Central memory CD8-positive, alpha-beta T cell (primary cell): ENCODE data around the gene DYNC1H1.

ENCODE experiments used
- ATAC-seq: fragments of 150-1000 bp; cut with Tn5 transposase; replicated peaks from 2 replicates; pipeline ENCODE4 v1.10.0; 2022; ENCODE audit warnings: mild to moderate bottlenecking, moderate FRiP score, moderate number of reproducible peaks; ENCODE audit not compliant: poor library complexity, severe bottlenecking; ENCODE audit errors: extremely low read depth
- DNase-seq, 2 donors: peaks; one replicate each; pipeline ENCODE4 v3.0.0; 2021; ENCODE audit warnings: low spot score in 2 of 2
- H3K27ac Mint-ChIP-seq: one replicate; pipeline ENCODE4 v1.8.0; 2022; ENCODE audit warnings: low read depth, mild to moderate bottlenecking, moderate library complexity, mixed read lengths
- H3K27me3 Mint-ChIP-seq: one replicate; pipeline ENCODE4 v1.8.0; 2022; ENCODE audit warnings: mixed read lengths
- H3K36me3 Mint-ChIP-seq: one replicate; pipeline ENCODE4 v1.8.0; 2022; ENCODE audit warnings: mild to moderate bottlenecking, moderate library complexity, mixed read lengths; ENCODE audit not compliant: insufficient read depth
- H3K4me1 Mint-ChIP-seq: one replicate; pipeline ENCODE4 v1.8.0; 2022; ENCODE audit warnings: mixed read lengths
- H3K4me3 Mint-ChIP-seq: one replicate; pipeline ENCODE4 v1.8.0; 2022; ENCODE audit warnings: mild to moderate bottlenecking, moderate library complexity, mixed read lengths
- H3K9me3 Mint-ChIP-seq: one replicate; pipeline ENCODE4 v1.8.0; 2022; ENCODE audit warnings: mixed read lengths

DYNC1H1 gene

GRCh38 chr14:102018251-102018650 is 53.9 kb downstream of the DYNC1H1 start:
- H3K4me3 Mint-ChIP-seq = no peak overlapping the region
- no peak for DNase-seq
- peaks cover 89% of the 10 kb centered on the region for H3K36me3 Mint-ChIP-seq
- no peak for ATAC-seq
- H3K27ac Mint-ChIP-seq = peak overlapping the region; percentile 29
- H3K27me3 Mint-ChIP-seq = no peaks in the 10 kb centered on the region
- H3K9me3 Mint-ChIP-seq = no peaks in the 10 kb centered on the region
- peaks cover 2% of the 10 kb centered on the region for H3K4me1 Mint-ChIP-seq

DNA sequence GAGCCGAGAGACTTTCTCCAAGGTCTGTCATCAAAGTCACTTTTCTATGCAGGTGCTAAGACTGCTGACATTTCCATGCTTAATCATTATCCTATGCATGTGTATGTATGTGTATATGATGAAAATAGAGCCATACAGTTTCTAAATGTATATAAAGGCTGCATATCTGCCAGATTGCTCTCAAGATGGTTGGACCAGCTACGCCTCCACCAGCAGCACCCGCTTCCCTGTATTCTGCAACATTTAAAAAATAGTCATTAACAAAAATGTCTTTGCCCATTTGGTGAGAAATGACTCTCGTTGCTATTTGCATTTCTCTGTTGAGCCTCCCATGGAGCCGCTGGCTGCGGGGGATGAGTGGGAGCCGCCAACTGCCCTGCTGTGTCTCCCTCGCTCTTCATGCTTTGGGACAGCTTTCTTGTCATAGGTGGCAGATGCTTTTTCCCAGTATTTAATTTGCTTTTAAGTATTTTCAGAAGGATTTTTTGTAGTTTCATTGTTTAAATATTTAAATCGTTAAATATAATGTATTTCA is 54.7 kb downstream of the DYNC1H1 start:
- Mint-ChIP-seq H3K9me3 (no peaks in the 10 kb centered on the region), H3K27me3 (no peaks in the 10 kb centered on the region), H3K27ac (peak overlapping the region; percentile 29)

DNA sequence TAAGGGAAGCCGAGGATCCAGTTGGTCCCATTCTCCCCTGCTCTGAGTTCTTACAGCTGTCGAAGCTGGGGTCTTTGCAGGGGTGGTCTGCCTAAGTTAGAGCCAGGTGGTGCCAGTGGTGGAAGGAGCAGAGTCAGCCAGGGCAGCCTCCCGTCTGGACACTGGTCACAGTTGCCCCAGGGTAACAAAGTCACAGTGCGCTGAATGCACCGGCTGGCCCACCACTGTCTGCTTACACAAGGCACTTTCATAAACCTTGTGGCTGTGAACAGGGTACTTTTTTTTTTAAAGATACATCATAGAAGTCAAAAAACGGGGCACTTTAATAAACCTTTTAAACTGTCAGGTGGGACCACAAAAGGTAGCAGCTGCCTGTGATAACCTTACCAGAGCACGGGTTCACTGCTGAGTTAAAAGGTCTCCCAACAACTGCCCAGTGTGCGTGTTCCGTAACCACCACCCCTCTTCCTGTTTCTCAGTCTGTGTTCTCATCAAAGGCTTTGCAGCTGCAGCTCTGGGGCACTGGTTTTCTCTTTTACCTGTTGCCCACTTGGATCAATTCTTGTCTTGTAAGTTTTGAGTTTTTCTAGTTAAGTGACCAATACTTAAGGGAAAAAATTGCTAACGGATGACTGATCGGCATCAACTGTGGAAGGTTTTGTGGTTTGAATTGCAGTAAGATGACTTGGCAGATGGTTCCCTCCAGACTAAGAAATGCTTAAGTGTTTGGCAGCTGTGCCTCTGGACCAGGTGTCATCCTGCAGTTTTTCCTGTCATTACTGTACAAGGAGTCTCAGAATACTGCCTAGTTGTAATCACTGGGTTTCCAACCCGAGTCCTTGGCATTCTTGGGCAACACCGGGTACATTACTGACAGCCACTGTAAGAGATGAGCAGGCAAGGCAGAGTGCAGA is 55.9 kb downstream of the DYNC1H1 start:
- no peaks in the 10 kb centered on the region for H3K27me3 Mint-ChIP-seq
- H3K9me3 Mint-ChIP-seq = no peaks in the 10 kb centered on the region
- H3K4me1 Mint-ChIP-seq = no peaks in the 10 kb centered on the region
- H3K36me3 Mint-ChIP-seq = peaks cover 85% of the 10 kb centered on the region
- no peak overlapping the region for H3K4me3 Mint-ChIP-seq
- DNase-seq (no peak), ATAC-seq (peak; percentile 69)
- no peak overlapping the region for H3K27ac Mint-ChIP-seq

More for the DNA sequence above, 54.7 kb downstream of the DYNC1H1 start:
- no peaks in the 10 kb centered on the region for H3K4me1 Mint-ChIP-seq
- no peak overlapping the region for H3K4me3 Mint-ChIP-seq
- ATAC-seq (no peak), DNase-seq (no peak)
- peaks cover 89% of the 10 kb centered on the region for H3K36me3 Mint-ChIP-seq

GRCh38 chr14:102026934-102027333 is 62.6 kb downstream of the DYNC1H1 start:
- no peaks in the 10 kb centered on the region for H3K27me3 Mint-ChIP-seq
- no peak for DNase-seq
- ATAC-seq = no peak
- H3K4me3 Mint-ChIP-seq = no peak overlapping the region
- H3K27ac Mint-ChIP-seq = no peak overlapping the region
- H3K36me3 Mint-ChIP-seq = peaks cover 70% of the 10 kb centered on the region
- no peaks in the 10 kb centered on the region for H3K4me1 Mint-ChIP-seq
- no peaks in the 10 kb centered on the region for H3K9me3 Mint-ChIP-seq

DNA sequence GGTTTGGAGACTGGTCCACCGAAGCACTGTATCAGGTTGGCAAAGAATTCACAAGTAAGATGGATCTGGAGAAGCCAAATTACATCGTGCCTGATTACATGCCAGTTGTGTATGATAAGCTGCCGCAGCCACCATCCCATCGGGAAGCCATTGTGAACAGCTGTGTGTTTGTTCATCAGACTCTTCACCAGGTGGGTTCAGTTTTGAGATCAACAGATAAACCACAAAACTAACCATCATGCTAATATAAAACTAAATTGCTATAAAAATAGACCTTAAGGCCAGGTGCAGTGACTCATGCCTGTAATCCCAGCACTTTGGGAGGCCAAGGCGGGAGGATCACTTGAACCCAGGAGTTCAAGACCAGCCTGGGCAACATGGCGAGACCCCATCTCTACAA is 63.6 kb downstream of the DYNC1H1 start:
- Mint-ChIP-seq H3K4me1 (no peaks in the 10 kb centered on the region), H3K9me3 (no peaks in the 10 kb centered on the region), H3K27ac (no peak overlapping the region), H3K4me3 (no peak overlapping the region), H3K27me3 (no peaks in the 10 kb centered on the region), H3K36me3 (peaks cover 72% of the 10 kb centered on the region)
- DNase-seq = no peak
- no peak for ATAC-seq

- no peak overlapping the region for H3K4me3 Mint-ChIP-seq
- H3K36me3 Mint-ChIP-seq = peaks cover 74% of the 10 kb centered on the region
- no peaks in the 10 kb centered on the region for H3K27me3 Mint-ChIP-seq
- no peaks in the 10 kb centered on the region for H3K4me1 Mint-ChIP-seq
- ATAC-seq = no peak
- no peak overlapping the region for H3K27ac Mint-ChIP-seq
- no peak for DNase-seq
- H3K9me3 Mint-ChIP-seq = no peaks in the 10 kb centered on the region
Measured at GRCh38 chr14:102028733-102029132, 64.4 kb downstream of the DYNC1H1 start.

DNA sequence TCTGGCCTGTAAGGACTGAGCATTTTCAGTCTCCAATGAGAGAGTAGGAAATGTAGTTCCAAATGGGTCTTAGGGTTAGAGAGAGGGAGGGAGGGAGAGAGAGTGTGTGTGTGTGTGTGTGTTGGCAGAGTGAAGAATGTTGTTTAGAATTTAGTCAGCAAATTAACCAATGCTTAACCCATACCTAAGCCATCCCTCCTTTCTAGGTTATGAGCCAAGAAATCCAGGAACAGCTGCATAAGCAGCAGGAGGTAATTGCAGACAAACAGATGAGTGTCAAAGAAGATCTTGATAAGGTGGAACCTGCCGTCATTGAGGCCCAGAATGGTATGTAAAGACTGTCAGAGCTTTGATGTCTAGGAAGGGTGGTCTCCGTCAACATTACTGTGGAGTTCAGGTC is 65.6 kb downstream of the DYNC1H1 start:
- no peak for ATAC-seq
- Mint-ChIP-seq H3K4me3 (no peak overlapping the region), H3K36me3 (peaks cover 79% of the 10 kb centered on the region), H3K27me3 (no peaks in the 10 kb centered on the region), H3K27ac (no peak overlapping the region), H3K4me1 (no peaks in the 10 kb centered on the region), H3K9me3 (no peaks in the 10 kb centered on the region)
- DNase-seq = no peak

DNA sequence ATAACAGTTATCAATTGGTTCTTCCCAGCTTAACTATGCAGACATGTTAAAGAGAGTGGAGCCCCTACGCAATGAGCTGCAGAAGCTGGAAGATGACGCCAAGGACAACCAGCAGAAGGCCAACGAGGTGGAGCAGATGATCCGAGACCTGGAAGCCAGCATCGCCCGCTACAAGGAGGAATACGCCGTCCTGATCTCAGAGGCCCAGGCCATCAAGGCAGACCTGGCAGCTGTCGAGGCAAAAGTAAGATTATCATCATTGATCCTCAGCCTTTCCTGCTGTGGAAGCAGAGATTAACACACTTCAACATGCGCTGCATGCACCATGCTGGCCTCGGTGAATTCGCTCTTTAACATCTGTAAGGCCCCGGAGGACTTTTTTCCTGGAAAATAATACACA is 68.9 kb downstream of the DYNC1H1 start:
- Mint-ChIP-seq H3K27ac (no peak overlapping the region), H3K4me1 (no peaks in the 10 kb centered on the region), H3K4me3 (no peak overlapping the region), H3K27me3 (no peaks in the 10 kb centered on the region), H3K36me3 (peaks cover 82% of the 10 kb centered on the region), H3K9me3 (no peaks in the 10 kb centered on the region)
- ATAC-seq (no peak), DNase-seq (no peak)

GRCh38 chr14:102034301-102034700 is 69.9 kb downstream of the DYNC1H1 start:
- no peaks in the 10 kb centered on the region for H3K4me1 Mint-ChIP-seq
- peaks cover 83% of the 10 kb centered on the region for H3K36me3 Mint-ChIP-seq
- no peaks in the 10 kb centered on the region for H3K9me3 Mint-ChIP-seq
- ATAC-seq (no peak), DNase-seq (no peak)
- H3K27ac Mint-ChIP-seq = no peak overlapping the region
- H3K4me3 Mint-ChIP-seq = no peak overlapping the region
- H3K27me3 Mint-ChIP-seq = no peaks in the 10 kb centered on the region

DNA sequence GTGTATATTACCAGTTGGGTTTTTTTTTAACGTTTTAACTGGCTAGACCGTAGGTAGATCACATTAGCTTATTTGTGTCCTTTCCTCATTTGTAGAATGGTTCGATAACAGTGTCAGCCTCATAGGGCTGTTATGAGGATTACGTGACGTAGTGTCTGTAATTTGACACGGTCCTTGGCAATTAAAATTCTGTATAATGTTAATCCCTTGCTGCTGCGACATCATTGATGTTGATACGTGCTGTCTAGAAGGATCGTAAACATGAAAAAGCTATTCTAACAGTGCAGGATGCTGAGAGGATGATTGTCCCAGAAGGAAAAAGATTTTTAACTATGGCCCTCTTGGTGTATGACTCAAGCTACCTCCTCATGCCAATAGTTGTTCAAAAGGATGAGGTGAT is 71.5 kb downstream of the DYNC1H1 start:
- H3K27ac Mint-ChIP-seq = no peak overlapping the region
- ATAC-seq = no peak
- no peaks in the 10 kb centered on the region for H3K27me3 Mint-ChIP-seq
- no peaks in the 10 kb centered on the region for H3K9me3 Mint-ChIP-seq
- peaks cover 89% of the 10 kb centered on the region for H3K36me3 Mint-ChIP-seq
- DNase-seq = no peak
- no peaks in the 10 kb centered on the region for H3K4me1 Mint-ChIP-seq
- no peak overlapping the region for H3K4me3 Mint-ChIP-seq

DNA sequence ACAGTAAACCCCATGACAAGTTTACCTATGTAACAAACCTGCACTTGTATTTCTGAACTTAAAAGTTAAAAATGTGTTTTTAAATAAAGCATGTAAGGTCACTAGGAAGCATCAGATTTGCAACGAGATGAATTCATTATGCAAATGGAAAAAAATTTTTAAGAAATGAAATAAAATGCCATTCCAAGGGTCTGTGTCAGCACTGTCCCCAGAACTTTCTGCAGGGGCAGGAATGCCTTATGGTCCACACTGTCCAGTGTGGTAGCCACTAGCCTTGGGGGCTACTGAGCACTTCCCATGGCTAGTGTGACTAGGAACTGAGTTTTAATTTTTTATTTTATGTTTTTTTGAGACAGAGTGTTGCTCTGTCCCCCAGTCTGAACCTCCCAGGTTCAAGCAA is 73.3 kb downstream of the DYNC1H1 start:
- Mint-ChIP-seq H3K27ac (no peak overlapping the region), H3K36me3 (peaks cover 91% of the 10 kb centered on the region), H3K27me3 (no peaks in the 10 kb centered on the region)

DNA sequence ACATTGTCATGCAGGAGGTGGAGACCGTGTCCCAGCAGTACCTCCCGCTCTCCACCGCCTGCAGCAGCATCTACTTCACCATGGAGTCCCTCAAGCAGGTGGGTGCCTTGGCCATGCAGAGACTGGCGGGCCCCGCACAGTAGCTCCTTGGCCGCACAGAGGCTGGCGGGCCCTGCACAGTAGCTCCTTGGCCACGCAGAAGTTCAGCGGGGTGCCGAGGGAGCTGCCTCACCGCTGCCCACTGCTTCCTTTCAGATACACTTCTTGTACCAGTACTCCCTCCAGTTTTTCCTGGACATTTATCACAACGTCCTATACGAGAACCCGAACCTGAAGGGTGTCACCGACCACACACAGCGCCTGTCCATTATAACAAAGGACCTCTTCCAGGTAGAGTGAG is 74.8 kb downstream of the DYNC1H1 start:
- DNase-seq (no peak), ATAC-seq (no peak)
- Mint-ChIP-seq H3K27ac (no peak overlapping the region), H3K9me3 (no peaks in the 10 kb centered on the region), H3K27me3 (no peaks in the 10 kb centered on the region), H3K4me1 (no peaks in the 10 kb centered on the region), H3K36me3 (peaks cover 87% of the 10 kb centered on the region), H3K4me3 (no peak overlapping the region)

More for the DNA sequence above, 73.3 kb downstream of the DYNC1H1 start:
- Mint-ChIP-seq H3K9me3 (no peaks in the 10 kb centered on the region), H3K4me1 (no peaks in the 10 kb centered on the region), H3K4me3 (no peak overlapping the region)
- ATAC-seq = no peak
- DNase-seq = no peak

GRCh38 chr14:102040153-102040552 is 75.8 kb downstream of the DYNC1H1 start:
- no peak overlapping the region for H3K4me3 Mint-ChIP-seq
- H3K27me3 Mint-ChIP-seq = no peaks in the 10 kb centered on the region
- no peak for DNase-seq
- H3K9me3 Mint-ChIP-seq = no peaks in the 10 kb centered on the region
- H3K27ac Mint-ChIP-seq = peak overlapping the region; percentile 49
- peaks cover 84% of the 10 kb centered on the region for H3K36me3 Mint-ChIP-seq
- H3K4me1 Mint-ChIP-seq = no peaks in the 10 kb centered on the region
- ATAC-seq = no peak
